GM21529 (cell line): ENCODE data around the gene RNF224.
A peak's percentile ranks its signal among the peaks of the same experiment; 100 is the strongest.
"Not testable (repeated sequence)": the region's sequence is repeated elsewhere in the genome, so short reads cannot be mapped to it uniquely, and the experiment has no call there.

Source experiments
- ATAC-seq: cut with Tn5 transposase; IDR thresholded peaks from one replicate; pipeline ENCODE4 v1.9.1; 2021; ENCODE audit not compliant: unreplicated experiment

RNF224 gene

GRCh38 chr9:137251490-137252268 is 24.4 kb downstream of the RNF224 start:
- no peak for ATAC-seq

- ATAC-seq = no peak
Measured at GRCh38 chr9:137252555-137253506, 25.5 kb downstream of the RNF224 start.

GRCh38 chr9:137253717-137254623 is 26.7 kb downstream of the RNF224 start:
- ATAC-seq = no peak

- ATAC-seq = peak; percentile 68
Measured at GRCh38 chr9:137254624-137255447, 27.5 kb downstream of the RNF224 start, which contains the start of gene NELFB. NELFB (plus strand) TSS chr9:137255327.

- ATAC-seq = peak; percentile 44
Measured at GRCh38 chr9:137255448-137256114, 28.3 kb downstream of the RNF224 start.

- no peak for ATAC-seq
Measured at GRCh38 chr9:137256362-137256761, 29.1 kb downstream of the RNF224 start.

- ATAC-seq = no peak
Measured at GRCh38 chr9:137256856-137257255, 29.6 kb downstream of the RNF224 start.

GRCh38 chr9:137262173-137262908 is 35.0 kb downstream of the RNF224 start:
- not testable (repeated sequence) for ATAC-seq

- ATAC-seq = no peak
Measured at GRCh38 chr9:137262909-137263285, 35.6 kb downstream of the RNF224 start.

- no peak for ATAC-seq
Measured at GRCh38 chr9:137263506-137263905, 36.2 kb downstream of the RNF224 start.

- no peak for ATAC-seq
Measured at GRCh38 chr9:137264067-137264466, 36.8 kb downstream of the RNF224 start.

- ATAC-seq = no peak
Measured at GRCh38 chr9:137265496-137266161, 38.3 kb downstream of the RNF224 start.

- ATAC-seq = no peak
Measured at GRCh38 chr9:137266162-137266527, 38.8 kb downstream of the RNF224 start.

- no peak for ATAC-seq
Measured at GRCh38 chr9:137266585-137267453, 39.5 kb downstream of the RNF224 start.

GRCh38 chr9:137267933-137268355 is 40.6 kb downstream of the RNF224 start:
- no peak for ATAC-seq

GRCh38 chr9:137268538-137269201 is 41.4 kb downstream of the RNF224 start:
- ATAC-seq = no peak
